Left ventricle myocardium inferior (tissue), 1 donor: Measurements from ENCODE around the gene LCE7A. TPM values are rescaled to one million over a fixed set of nuclear protein-coding genes. Genes with fewer than 3 reads are reported as not detected.

ENCODE experiments used
- DNase-seq: peaks from one replicate; pipeline ENCODE4 v3.0.0-alpha.2; 2020
- H3K27ac ChIP-seq: fragments of 200-600 bp; replicated peaks from 2 replicates; pipeline ENCODE4 v1.8.0; 2021
- H3K27me3 ChIP-seq: fragments of 200-600 bp; 2 replicates; pipeline ENCODE4 v1.8.0; 2021; ENCODE audit warnings: low read depth
- H3K36me3 ChIP-seq: fragments of 200-600 bp; 2 replicates; pipeline ENCODE4 v1.8.0; 2021
- H3K4me1 ChIP-seq: fragments of 200-600 bp; 2 replicates; pipeline ENCODE4 v1.8.0; 2021
- H3K4me3 ChIP-seq: fragments of 200-600 bp; 2 replicates; pipeline ENCODE4 v1.8.0; 2021; ENCODE audit warnings: mild to moderate bottlenecking, moderate library complexity
- H3K9me3 ChIP-seq: fragments of 200-600 bp; replicated peaks from 2 replicates; pipeline ENCODE4 v1.8.0; 2021
- CTCF ChIP-seq: fragments of 200-600 bp; IDR thresholded peaks from 2 replicates; pipeline ENCODE4 v1.8.0; 2021; ENCODE audit warnings: antibody characterized with exemption, mild to moderate bottlenecking, borderline replicate concordance
- intact Hi-C: fragments of 100-400 bp; cut with micrococcal nuclease; formaldehyde crosslinking; loops from one replicate; pipeline ENCODE4 v1.11.0; 2022
- long read RNA-seq: library from polyadenylated mRNA; unstranded; transcript quantifications from one replicate; pipeline ENCODE4 v2.0.0, GENCODE V29; 2021
- total RNA-seq: library from RNA; stranded (reverse); fragmentation: NEBNext Ultra II Directional; extraction: Animal tissue kit (Norgen Biotek cat#: 25700); gene quantifications from one replicate; pipeline ENCODE4 v1.2.1, GENCODE V29; 2021
- donor health status: DM: no; HTN: yes; CAD: no; lungs with severe emphysema.

The LCE7A gene, protein sequence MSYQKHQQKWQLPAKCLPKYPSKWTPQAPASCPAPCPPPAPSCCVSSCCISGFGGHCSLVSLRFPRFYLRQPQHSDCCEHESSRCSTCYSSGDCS
- not detected for total RNA-seq
- long read RNA-seq, result 0 reads

DNA sequence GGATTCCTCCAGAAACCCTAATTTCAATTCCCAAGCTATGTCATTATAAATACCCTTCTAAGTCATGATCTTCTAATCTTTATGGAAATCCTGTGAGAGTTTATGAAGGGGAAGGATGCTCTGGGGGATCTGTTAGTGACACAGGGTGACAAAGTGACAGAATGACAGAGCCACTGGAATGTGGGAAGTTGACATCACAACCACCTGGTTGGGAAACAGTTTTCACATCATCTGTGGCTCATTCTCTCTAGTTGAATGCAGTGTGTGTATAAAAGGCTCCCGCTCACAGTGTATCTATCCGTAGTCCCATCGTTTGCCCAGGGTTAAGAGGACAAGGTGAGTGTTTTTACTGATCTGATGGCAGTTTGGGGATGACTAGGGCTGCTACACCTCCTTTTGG lies at the start of gene LCE7A:
LCE7A (plus strand) TSS at position 301 of the 400 bp plus-strand sequence. CDS start 702 bp downstream, outside the sequence.
- no peak for DNase-seq
- Histone ChIP-seq H3K4me1 (no peaks in the 10 kb centered on the region), H3K36me3 (no peaks in the 10 kb centered on the region), H3K9me3 (no peaks in the 10 kb centered on the region), H3K4me3 (no peak within 1 kb of the TSS), H3K27me3 (peaks cover 6% of the 10 kb centered on the region), H3K27ac (no peak within 1 kb of the TSS)
- intact Hi-C loops, result no loop called here
- TF ChIP-seq CTCF, result no peak

GRCh38 chr1:152811050-152811449 lies 48.7 kb upstream of the LCE7A start:
- Histone ChIP-seq H3K4me1 (no peaks in the 10 kb centered on the region), H3K9me3 (peaks cover 11% of the 10 kb centered on the region), H3K36me3 (no peaks in the 10 kb centered on the region), H3K4me3 (no peak overlapping the region), H3K27me3 (peaks cover 5% of the 10 kb centered on the region), H3K27ac (no peak overlapping the region)
- TF ChIP-seq CTCF, result no peak
- intact Hi-C loops, result no loop called here
- DNase-seq, result no peak

- intact Hi-C loops, result no loop called here
- Histone ChIP-seq H3K36me3 (no peaks in the 10 kb centered on the region), H3K4me1 (no peaks in the 10 kb centered on the region), H3K27ac (no peak within 1 kb of the TSS), H3K4me3 (no peak within 1 kb of the TSS), H3K9me3 (peaks cover 11% of the 10 kb centered on the region), H3K27me3 (peaks cover 5% of the 10 kb centered on the region)
- no peak for DNase-seq
- no peak for TF ChIP-seq CTCF
Observed at GRCh38 chr1:152811671-152812070, 48.1 kb upstream of the LCE7A start, which contains the start of gene LCE1B. LCE1B (plus strand) TSS chr1:152811971; CDS start chr1:152812447, 476 bp downstream.

GRCh38 chr1:152817309-152817708 lies 42.5 kb upstream of the LCE7A start:
- Histone ChIP-seq H3K4me1 (no peaks in the 10 kb centered on the region), H3K36me3 (no peaks in the 10 kb centered on the region), H3K4me3 (no peak overlapping the region), H3K27ac (no peak overlapping the region), H3K27me3 (peaks cover 5% of the 10 kb centered on the region), H3K9me3 (peaks cover 5% of the 10 kb centered on the region)
- TF ChIP-seq CTCF, result no peak
- no peak for DNase-seq
- intact Hi-C loops, result no loop called here

- no peak for DNase-seq
- Histone ChIP-seq H3K27me3 (no peaks in the 10 kb centered on the region), H3K4me3 (no peak overlapping the region), H3K9me3 (no peaks in the 10 kb centered on the region), H3K36me3 (no peaks in the 10 kb centered on the region), H3K4me1 (no peaks in the 10 kb centered on the region), H3K27ac (no peak overlapping the region)
- TF ChIP-seq CTCF, result no peak
- intact Hi-C loops, result no loop called here
Observed at GRCh38 chr1:152823294-152823693, 36.5 kb upstream of the LCE7A start.
